Cardiac fibroblast (primary cell): ENCODE results near the gene PRKG2.

ENCODE experiments used
- DNase-seq, 2 donors: peaks; one replicate each; pipeline versions ENCODE4 v3.0.0 to v3.0.0-alpha.2; 2010; ENCODE audit warnings: low read depth in 2 of 2
- H3K4me3 ChIP-seq, 2 donors: replicated peaks in 1 of 2; 1 replicate in 1 of 2; 2 replicates in 1 of 2; pipeline ENCODE4 v1.5.1; 2011; ENCODE audit warnings: low read depth in 2 of 2, low read length in 2 of 2, mild to moderate bottlenecking in 2 of 2, moderate library complexity in 1 of 2
- CTCF ChIP-seq: IDR thresholded peaks from one replicate; pipeline ENCODE4 v1.5.1; 2011; ENCODE audit warnings: low read depth, mild to moderate bottlenecking, low read length, inconsistent platforms

PRKG2 gene

GRCh38 chr4:81194286-81194685 is 20.7 kb downstream of the PRKG2 start:
- H3K4me3 ChIP-seq: no peak overlapping the region
- no peak for TF ChIP-seq CTCF
- DNase-seq: no peak

- H3K4me3 ChIP-seq: no peak overlapping the region
- DNase-seq: peak; percentile 31 to 47
- no peak for TF ChIP-seq CTCF
Measured at GRCh38 chr4:81180916-81181315, 34.1 kb downstream of the PRKG2 start.

- no peak for TF ChIP-seq CTCF
- DNase-seq: no peak
- H3K4me3 ChIP-seq: no peak overlapping the region
Measured at GRCh38 chr4:81179326-81179725, 35.7 kb downstream of the PRKG2 start.

GRCh38 chr4:81173213-81173612 is 41.8 kb downstream of the PRKG2 start:
- no peak overlapping the region for H3K4me3 ChIP-seq
- no peak for TF ChIP-seq CTCF
- DNase-seq: peak in 1 of 2 donors; percentile 74

GRCh38 chr4:81166458-81167160 is 48.4 kb downstream of the PRKG2 start:
- H3K4me3 ChIP-seq: no peak overlapping the region
- no peak for TF ChIP-seq CTCF
- DNase-seq: peak; percentile 22 to 34

GRCh38 chr4:81165861-81166430 is 49.1 kb downstream of the PRKG2 start:
- DNase-seq: peak in 1 of 2 donors; percentile 46
- TF ChIP-seq CTCF: no peak
- no peak overlapping the region for H3K4me3 ChIP-seq
